H9 (cell line): ENCODE measurements around the gene ZIK1. TPM values are rescaled to one million over a fixed set of nuclear protein-coding genes. Genes with fewer than 3 reads are reported as not detected.

Experiments used
- DNase-seq: peaks from one replicate; pipeline ENCODE4 v3.0.0-alpha.2; 2017
- H2AFZ ChIP-seq: one replicate; pipeline ENCODE4 v1.6.1; 2013; ENCODE audit warnings: mild to moderate bottlenecking, low read length, control low read depth, moderate library complexity
- H2AK5ac ChIP-seq: 2 replicates; pipeline ENCODE4 v1.6.1; 2013; ENCODE audit warnings: low read length, control low read depth, mixed read lengths; ENCODE audit not compliant: insufficient read length
- H2BK120ac ChIP-seq: one replicate; pipeline ENCODE4 v1.6.1; 2013; ENCODE audit warnings: low read depth, mild to moderate bottlenecking, low read length, control low read depth, inconsistent platforms; ENCODE audit not compliant: poor library complexity, severe bottlenecking
- H2BK12ac ChIP-seq: 2 replicates; pipeline ENCODE4 v1.6.1; 2013; ENCODE audit warnings: low read length, control low read depth, mixed read lengths, low read depth; ENCODE audit not compliant: insufficient read length
- H2BK15ac ChIP-seq: 2 replicates; pipeline ENCODE4 v1.6.1; 2013; ENCODE audit warnings: low read depth, low read length, control low read depth
- H2BK20ac ChIP-seq: one replicate; pipeline ENCODE4 v1.6.1; 2013; ENCODE audit warnings: low read depth, mild to moderate bottlenecking, low read length, control low read depth, inconsistent platforms; ENCODE audit not compliant: poor library complexity, severe bottlenecking
- H2BK5ac ChIP-seq: 2 replicates; pipeline ENCODE4 v1.6.1; 2013; ENCODE audit warnings: low read length, control low read depth, mixed read lengths; ENCODE audit not compliant: insufficient read length
- H3K14ac ChIP-seq: 2 replicates; pipeline ENCODE4 v1.6.1; 2013; ENCODE audit warnings: low read length, control low read depth; ENCODE audit not compliant: insufficient read depth
- H3K18ac ChIP-seq: 2 replicates; pipeline ENCODE4 v1.6.1; 2013; ENCODE audit warnings: low read depth, mild to moderate bottlenecking, mixed read lengths, low read length, control low read depth; ENCODE audit not compliant: insufficient read length
- H3K23ac ChIP-seq: 2 replicates; pipeline ENCODE4 v1.6.1; 2013; ENCODE audit warnings: low read length, control low read depth, mixed read lengths, low read depth; ENCODE audit not compliant: insufficient read length
- H3K23me2 ChIP-seq: 2 replicates; pipeline ENCODE4 v1.6.1; 2013; ENCODE audit warnings: low read depth, mild to moderate bottlenecking, mixed read lengths, low read length, control low read depth; ENCODE audit not compliant: insufficient read length, poor library complexity, severe bottlenecking
- H3K27ac ChIP-seq: 2 replicates; pipeline ENCODE4 v1.5.1; 2013; ENCODE audit warnings: low read length, control low read depth, mixed read lengths, low read depth; ENCODE audit not compliant: insufficient read length
- H3K27me3 ChIP-seq: 2 replicates; pipeline ENCODE4 v1.6.1; 2013; ENCODE audit warnings: low read length, control low read depth, inconsistent platforms; ENCODE audit not compliant: insufficient read depth
- H3K4ac ChIP-seq: 2 replicates; pipeline ENCODE4 v1.6.1; 2013; ENCODE audit warnings: low read depth, mild to moderate bottlenecking, control low read depth, inconsistent platforms, low read length, moderate library complexity
- H3K4me1 ChIP-seq: 2 replicates; pipeline ENCODE4 v1.6.1; 2013; ENCODE audit warnings: low read length, control low read depth, inconsistent platforms; ENCODE audit not compliant: insufficient read depth
- H3K4me2 ChIP-seq: 2 replicates; pipeline ENCODE4 v1.6.1; 2013; ENCODE audit warnings: low read length, control low read depth, mixed read lengths; ENCODE audit not compliant: insufficient read length, insufficient read depth
- H3K56ac ChIP-seq: 2 replicates; pipeline ENCODE4 v1.6.1; 2013; ENCODE audit warnings: low read depth, mild to moderate bottlenecking, mixed read lengths, low read length, control low read depth; ENCODE audit not compliant: insufficient read length
- H3K79me1 ChIP-seq: 2 replicates; pipeline ENCODE4 v1.6.1; 2013; ENCODE audit warnings: low read depth, mild to moderate bottlenecking, moderate library complexity, low read length, control low read depth, inconsistent platforms; ENCODE audit not compliant: insufficient read depth, poor library complexity, severe bottlenecking
- H3K79me2 ChIP-seq: 2 replicates; pipeline ENCODE4 v1.6.1; 2013; ENCODE audit warnings: low read length, control low read depth, inconsistent platforms; ENCODE audit not compliant: insufficient read depth
- H3K9ac ChIP-seq: 2 replicates; pipeline ENCODE4 v1.6.1; 2013; ENCODE audit warnings: low read length, control low read depth, mixed read lengths; ENCODE audit not compliant: insufficient read length; ENCODE audit errors: extremely low read depth
- H3K9me3 ChIP-seq: one replicate; pipeline ENCODE4 v1.6.1; 2013; ENCODE audit warnings: low read depth, low read length, inconsistent platforms; ENCODE audit not compliant: control insufficient read depth
- H3T11ph ChIP-seq: one replicate; pipeline ENCODE4 v1.6.1; 2013; ENCODE audit warnings: mild to moderate bottlenecking, low read length, control low read depth, inconsistent platforms
- H4K20me1 ChIP-seq: one replicate; pipeline ENCODE4 v1.6.1; 2013; ENCODE audit not compliant: control insufficient read depth, insufficient read length, insufficient read depth
- H4K5ac ChIP-seq: 2 replicates; pipeline ENCODE4 v1.6.1; 2013; ENCODE audit warnings: low read depth, mild to moderate bottlenecking, mixed read lengths, low read length, control low read depth; ENCODE audit not compliant: insufficient read length
- H4K8ac ChIP-seq: replicated peaks from 2 replicates; pipeline ENCODE4 v1.6.1; 2013; ENCODE audit warnings: low read length, control low read depth, mixed read lengths, low read depth; ENCODE audit not compliant: insufficient read length
- H4K91ac ChIP-seq: 2 replicates; pipeline ENCODE4 v1.6.1; 2013; ENCODE audit warnings: low read depth, mild to moderate bottlenecking, moderate library complexity, mixed read lengths, low read length, control low read depth; ENCODE audit not compliant: insufficient read length
- H3K27ac Mint-ChIP-seq, 3 experiments: 2 replicates in 2 of 3; 3 replicates in 1 of 3; pipeline ENCODE4 v1.8.0; 2020 to 2021; ENCODE audit warnings: mixed read lengths in 3 of 3, mild to moderate bottlenecking in 1 of 3, moderate library complexity in 1 of 3
- H3K27me3 Mint-ChIP-seq: 2 replicates; pipeline ENCODE4 v1.8.0; 2021; ENCODE audit warnings: low read depth, mild to moderate bottlenecking, moderate library complexity, mixed read lengths
- H3K36me3 Mint-ChIP-seq, 3 experiments: 2 replicates in 2 of 3; 3 replicates in 1 of 3; pipeline ENCODE4 v1.8.0; 2020 to 2021; ENCODE audit warnings: low read depth in 3 of 3, mixed read lengths in 3 of 3; ENCODE audit not compliant: insufficient read depth in 1 of 3
- H3K4me1 Mint-ChIP-seq, 2 experiments: 2 replicates each; pipeline ENCODE4 v1.8.0; 2020; ENCODE audit warnings: mixed read lengths in 2 of 2
- H3K4me3 Mint-ChIP-seq, 2 experiments: 2 replicates in 1 of 2; 3 replicates in 1 of 2; pipeline ENCODE4 v1.8.0; 2020 to 2021; ENCODE audit warnings: mild to moderate bottlenecking in 2 of 2, mixed read lengths in 2 of 2, moderate library complexity in 1 of 2
- H3K9me3 Mint-ChIP-seq, 2 experiments: 2 replicates in 1 of 2; 3 replicates in 1 of 2; pipeline ENCODE4 v1.8.0; 2020; ENCODE audit warnings: mild to moderate bottlenecking in 2 of 2, mixed read lengths in 2 of 2, moderate library complexity in 1 of 2
- CTCF ChIP-seq: fragments of 200-600 bp; sonication (generic); conservative IDR thresholded peaks from 3 replicates; pipeline ENCODE4 v1.8.0; 2021; ENCODE audit warnings: antibody characterized with exemption, mild to moderate bottlenecking
- WGBS: extraction: QIAGEN DNeasy Blood & Tissue Kit; methylation state at CpG from one replicate; pipeline ENCODE4 v1.1.7; 2013; ENCODE audit warnings: missing lambda C conversion rate, low lambda C conversion rate, mixed read lengths; ENCODE audit not compliant: insufficient read length; ENCODE audit errors: extremely low coverage; 5-methylcytosine and 5-hydroxymethylcytosine counted together
- total RNA-seq: library from RNA; stranded (reverse); gene quantifications from 2 replicates; pipeline ENCODE4 v1.2.1, GENCODE V29; 2021

Gene ZIK1
- total RNA-seq, 1 experiment from 2014 or later, result 27.8 TPM

- Histone ChIP-seq H2BK120ac (no peak overlapping the region), H4K91ac (no peak overlapping the region), H2BK12ac (no peak overlapping the region), H3K4me1 (no peaks in the 10 kb centered on the region), H3K4me2 (no peak overlapping the region), H3K14ac (no peak overlapping the region), H3K56ac (no peak overlapping the region), H2AK5ac (no peak overlapping the region), H2BK20ac (no peak overlapping the region), H2BK15ac (no peak overlapping the region), H3K23ac (no peak overlapping the region), H4K8ac (no peak overlapping the region), H3K9ac (no peak overlapping the region), H4K5ac (no peak overlapping the region), H4K20me1 (no peaks in the 10 kb centered on the region), H3K27ac (no peak overlapping the region), H3K23me2 (no peaks in the 10 kb centered on the region), H3T11ph (no peak overlapping the region), H3K9me3 (peaks cover 11% of the 10 kb centered on the region), H3K27me3 (no peaks in the 10 kb centered on the region), H2AFZ (no peak overlapping the region), H3K79me1 (peaks cover 3% of the 10 kb centered on the region), H3K18ac (no peak overlapping the region), H3K4ac (no peak overlapping the region), H2BK5ac (no peak overlapping the region), H3K79me2 (peaks cover 17% of the 10 kb centered on the region; the same call in 1 of the 2 replicates)
- Mint-ChIP-seq H3K4me1 (peaks cover 7 to 13% of the 10 kb centered on the region in 2 experiments), H3K9me3 (peaks cover 21 to 51% of the 10 kb centered on the region in 2 experiments), H3K4me3 (no peak overlapping the region), H3K27me3 (peaks cover 9% of the 10 kb centered on the region), H3K27ac (no peak overlapping the region), H3K36me3 (peaks cover 42 to 45% (median 42%) of the 10 kb centered on the region in 3 experiments)
- no CpG with 5 or more reads among the region's 4 CpGs for WGBS
- DNase-seq, result no peak
- TF ChIP-seq CTCF, result no peak
Measured at GRCh38 chr19:57611113-57611512, 27.2 kb downstream of the ZIK1 start.
